Endothelial cell of umbilical vein (primary cell): ENCODE measurements around the gene STOM. TPM values are rescaled to one million over a fixed set of nuclear protein-coding genes. Genes with fewer than 3 reads are reported as not detected.
"Not testable (repeated sequence)": the region's sequence is repeated elsewhere in the genome, so short reads cannot be mapped to it uniquely, and the experiment has no call there.

Experiments used
- BruUV-seq: library from RNA; stranded (reverse); fragments of 400-500 nt; replicated peaks from 2 replicates; lab custom pipeline; 2021; lab: Mats Ljungman, UMichigan
- CTCF ChIA-PET: fragments of 300-600, 350-600 bp; sonication (Branson Sonifier 250); formaldehyde crosslinking; loops from one replicate; lab custom pipeline; 2021; ENCODE audit warnings: antibody characterized with exemption, inconsistent platforms; lab: Charles Lee
- POLR2A ChIA-PET: fragments of 300-600, 350-600 bp; sonication (Branson Sonifier 250); formaldehyde crosslinking; loops from one replicate; lab custom pipeline; 2021; ENCODE audit warnings: antibody characterized with exemption, inconsistent platforms; lab: Charles Lee
- DNase-seq: peaks from one replicate; pipeline ENCODE4 v3.0.0-alpha.2; 2011; ENCODE audit warnings: low read depth, low spot score
- FAIRE-seq: peaks from 2 replicates; lab custom pipeline; 2011; peaks lifted over from hg19 to GRCh38; lab: Jason Lieb, UNC
- H2AFZ ChIP-seq: 2 replicates; pipeline ENCODE4 v1.6.0; 2012; ENCODE audit warnings: low read depth, low read length, control low read depth, inconsistent platforms
- H3K27ac ChIP-seq: 2 replicates; pipeline ENCODE4 v1.5.1; 2011; ENCODE audit warnings: low read depth, mild to moderate bottlenecking, control low read depth, low read length, moderate library complexity; ENCODE audit not compliant: insufficient read depth
- H3K27me3 ChIP-seq, 2 experiments: 2 replicates each; pipeline versions ENCODE4 v1.6.0 to v1.6.1; 2011; ENCODE audit warnings: low read length in 2 of 2, mixed read lengths in 1 of 2; ENCODE audit not compliant: control insufficient read depth in 2 of 2, insufficient read depth in 2 of 2
- H3K36me3 ChIP-seq, 2 experiments: 2 replicates in 1 of 2; 3 replicates in 1 of 2; pipeline ENCODE4 v1.5.1; 2011; ENCODE audit warnings: low read length in 2 of 2, mild to moderate bottlenecking in 1 of 2, moderate library complexity in 1 of 2; ENCODE audit not compliant: control insufficient read depth in 2 of 2, insufficient read depth in 2 of 2; ENCODE audit errors: extremely low read depth in 1 of 2
- H3K4me1 ChIP-seq: 3 replicates; pipeline ENCODE4 v1.5.1; 2011; ENCODE audit warnings: mild to moderate bottlenecking, low read length; ENCODE audit not compliant: control insufficient read depth, insufficient read depth; ENCODE audit errors: extremely low read depth
- H3K4me2 ChIP-seq: 2 replicates; pipeline ENCODE4 v1.6.1; 2011; ENCODE audit warnings: low read length, control low read depth, mixed read lengths; ENCODE audit not compliant: insufficient read depth
- H3K4me3 ChIP-seq, 3 experiments: fragments of 200-600 bp in 1 of 3; sonication (generic), shearing (Covaris generic) in 1 of 3; replicated peaks in 1 of 3; 2 replicates each; pipeline ENCODE4 v1.5.1; 2011 to 2016; ENCODE audit warnings: control low read depth in 3 of 3, low read length in 3 of 3, mild to moderate bottlenecking in 2 of 3, inconsistent platforms in 1 of 3, low read depth in 1 of 3, moderate library complexity in 1 of 3; ENCODE audit not compliant: insufficient read depth in 1 of 3
- H3K79me2 ChIP-seq: 2 replicates; pipeline ENCODE4 v1.6.0; 2012; ENCODE audit warnings: low read length, inconsistent platforms; ENCODE audit not compliant: control insufficient read depth, insufficient read depth
- H3K9ac ChIP-seq: replicated peaks from 2 replicates; pipeline ENCODE3; 2011; ENCODE audit warnings: low read length, control low read depth; ENCODE audit not compliant: insufficient read depth; ENCODE audit errors: extremely low read depth
- H3K9me1 ChIP-seq: replicated peaks from 3 replicates; pipeline ENCODE4 v1.6.0; 2011; ENCODE audit warnings: mild to moderate bottlenecking, low read length; ENCODE audit not compliant: control insufficient read depth, insufficient read depth; ENCODE audit errors: extremely low read depth
- H3K9me3 ChIP-seq: replicated peaks from 2 replicates; pipeline ENCODE4 v1.5.1; 2012; ENCODE audit warnings: low read length, inconsistent platforms; ENCODE audit not compliant: control insufficient read depth, insufficient read depth
- H4K20me1 ChIP-seq: replicated peaks from 2 replicates; pipeline ENCODE3; 2011; ENCODE audit warnings: mild to moderate bottlenecking, low read length; ENCODE audit not compliant: control insufficient read depth, insufficient read depth; ENCODE audit errors: extremely low read depth
- EZH2 ChIP-seq: IDR thresholded peaks from 2 replicates; pipeline ENCODE4 v1.6.1; 2012; ENCODE audit warnings: borderline replicate concordance, low read depth, mild to moderate bottlenecking, moderate library complexity, low read length, inconsistent platforms; ENCODE audit not compliant: severe bottlenecking
- FOS ChIP-seq: IDR thresholded peaks from 2 replicates; pipeline ENCODE4 v1.6.1; 2011; ENCODE audit warnings: mild to moderate bottlenecking, low read length, moderate library complexity, borderline replicate concordance; ENCODE audit not compliant: insufficient read depth
- GATA2 ChIP-seq: IDR thresholded peaks from 2 replicates; pipeline ENCODE4 v1.7.0; 2011; ENCODE audit warnings: low read depth, mild to moderate bottlenecking, moderate library complexity, mixed read lengths, low read length; ENCODE audit not compliant: insufficient read length, insufficient read depth
- JUN ChIP-seq: IDR thresholded peaks from 2 replicates; pipeline ENCODE4 v1.6.1; 2011; ENCODE audit warnings: borderline replicate concordance, low read depth; ENCODE audit not compliant: insufficient read length, insufficient read depth
- MYC ChIP-seq: IDR thresholded peaks from one replicate; pipeline ENCODE4 v1.6.1; 2011; ENCODE audit warnings: mild to moderate bottlenecking, low read depth, low read length
- POLR2A ChIP-seq: IDR thresholded peaks from 2 replicates; pipeline ENCODE4 v1.6.1; 2012; ENCODE audit warnings: low read depth, mild to moderate bottlenecking, control low read depth, low read length
- POLR2AphosphoS5 ChIP-seq: IDR thresholded peaks from 2 replicates; pipeline ENCODE4 v1.6.1; 2012; ENCODE audit warnings: low read depth, mild to moderate bottlenecking, control low read depth, low read length, moderate library complexity; ENCODE audit not compliant: insufficient read depth
- dilution Hi-C: fragments of 300-500 bp; cut with MboI; formaldehyde crosslinking; loops from one replicate; pipeline ENCODE4 v1.15.0; 2019; ENCODE audit warnings: low sequenced_read_pairs; ENCODE audit not compliant: extremely low pct_ligation_motif_present
- intact Hi-C: fragments of 100-400 bp; cut with micrococcal nuclease; formaldehyde crosslinking; loops from one replicate; pipeline ENCODE4 v1.10.0; 2022
- polyA plus RNA-seq, 4 experiments: library from polyadenylated mRNA; depleted of rRNA in 3 of 4; stranded (reverse) in 3 of 4; unstranded in 1 of 4; fragments of >200 nt; gene quantifications; 2 replicates each; pipeline versions ENCODE4 v1.2.1 to v1.2.3, GENCODE V29; 2011 to 2012; ENCODE audit warnings: missing spikeins in 1 of 4
- total RNA-seq: library from RNA; stranded (reverse); gene quantifications from 2 replicates; pipeline ENCODE4 v1.2.3, GENCODE V29; 2021
- TF ChIP-seq, protein P1 (sequence below), 2 donors: IDR thresholded peaks; 1 replicate in 1 of 2; 2 replicates in 1 of 2; pipeline ENCODE4 v1.5.1; 2011; ENCODE audit warnings: low read length in 2 of 2, mild to moderate bottlenecking in 2 of 2, moderate library complexity in 2 of 2, control low read depth in 1 of 2, inconsistent platforms in 1 of 2, low read depth in 1 of 2; ENCODE audit not compliant: insufficient read depth in 1 of 2; ENCODE audit errors: extremely low read depth in 1 of 2
- TF ChIP-seq, protein P2 (sequence below): IDR thresholded peaks from 2 replicates; pipeline ENCODE4 v1.6.1; 2011; ENCODE audit not compliant: insufficient read depth, insufficient read length

STOM gene
- total and polyA plus RNA-seq, 2 donors (not counting 3 experiments of a cell fraction or from before 2014, with no cell fraction given) = 153 to 170 TPM

- H3K27ac ChIP-seq = no peak overlapping the region
- H3K4me2 ChIP-seq = no peak overlapping the region
- no peaks in the 10 kb centered on the region for H3K27me3 ChIP-seq
- intact Hi-C loops = no loop called here
- no peak for DNase-seq
- no peak for FAIRE-seq
- H3K9me3 ChIP-seq = no peaks in the 10 kb centered on the region
- POLR2A ChIA-PET = no interaction called here
- no peaks in the 10 kb centered on the region for H3K79me2 ChIP-seq
- H3K4me3 ChIP-seq = no peak overlapping the region
- dilution Hi-C loops = no loop called here
- H2AFZ ChIP-seq = no peak overlapping the region
- H3K36me3 ChIP-seq = no peaks in the 10 kb centered on the region
- CTCF ChIA-PET = interaction anchor here (1.0 to 1.7 kb wide), 2 partner anchors 15 to 79 kb away, joined by 3 to 6 read pairs; no protein-coding TSS in a partner anchor
- no peak overlapping the region for H3K9ac ChIP-seq
- no peaks in the 10 kb centered on the region for H4K20me1 ChIP-seq
- H3K9me1 ChIP-seq = no peaks in the 10 kb centered on the region
- BruUV-seq = no TSS peak
- TF ChIP-seq MYC (no peak), FOS (no peak)
- peaks cover 19% of the 10 kb centered on the region for H3K4me1 ChIP-seq
Measured at GRCh38 chr9:121292801-121293241, 77.2 kb downstream of the STOM start.

- no peaks in the 10 kb centered on the region for H3K27me3 ChIP-seq
- POLR2A ChIA-PET = interaction anchor here (1.2 kb wide), 1 partner anchor 11 kb away, joined by 4 read pairs; no protein-coding TSS in a partner anchor
- no peaks in the 10 kb centered on the region for H3K9me1 ChIP-seq
- no peak overlapping the region for H3K4me3 ChIP-seq
- H3K9ac ChIP-seq = no peak overlapping the region
- H3K4me1 ChIP-seq = peaks cover 26% of the 10 kb centered on the region
- no peak for DNase-seq
- H2AFZ ChIP-seq = no peak overlapping the region
- no peaks in the 10 kb centered on the region for H4K20me1 ChIP-seq
- no peaks in the 10 kb centered on the region for H3K9me3 ChIP-seq
- no peaks in the 10 kb centered on the region for H3K79me2 ChIP-seq
- CTCF ChIA-PET = interaction anchor here (1.0 kb wide), 1 partner anchor 14 kb away, joined by 3 read pairs; no protein-coding TSS in a partner anchor
- BruUV-seq = no TSS peak
- TF ChIP-seq, protein P1, sequence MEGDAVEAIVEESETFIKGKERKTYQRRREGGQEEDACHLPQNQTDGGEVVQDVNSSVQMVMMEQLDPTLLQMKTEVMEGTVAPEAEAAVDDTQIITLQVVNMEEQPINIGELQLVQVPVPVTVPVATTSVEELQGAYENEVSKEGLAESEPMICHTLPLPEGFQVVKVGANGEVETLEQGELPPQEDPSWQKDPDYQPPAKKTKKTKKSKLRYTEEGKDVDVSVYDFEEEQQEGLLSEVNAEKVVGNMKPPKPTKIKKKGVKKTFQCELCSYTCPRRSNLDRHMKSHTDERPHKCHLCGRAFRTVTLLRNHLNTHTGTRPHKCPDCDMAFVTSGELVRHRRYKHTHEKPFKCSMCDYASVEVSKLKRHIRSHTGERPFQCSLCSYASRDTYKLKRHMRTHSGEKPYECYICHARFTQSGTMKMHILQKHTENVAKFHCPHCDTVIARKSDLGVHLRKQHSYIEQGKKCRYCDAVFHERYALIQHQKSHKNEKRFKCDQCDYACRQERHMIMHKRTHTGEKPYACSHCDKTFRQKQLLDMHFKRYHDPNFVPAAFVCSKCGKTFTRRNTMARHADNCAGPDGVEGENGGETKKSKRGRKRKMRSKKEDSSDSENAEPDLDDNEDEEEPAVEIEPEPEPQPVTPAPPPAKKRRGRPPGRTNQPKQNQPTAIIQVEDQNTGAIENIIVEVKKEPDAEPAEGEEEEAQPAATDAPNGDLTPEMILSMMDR (IDR thresholded peaks at IDR 0.05; ENCODE audit: extremely low read depth in 1 of 2, insufficient read depth in 1 of 2, low read depth in 1 of 2, low read length in 2 of 2) = no peak
- no peak for TF ChIP-seq FOS
- TF ChIP-seq POLR2AphosphoS5 = no peak
- TF ChIP-seq POLR2A = no peak
- no peak for TF ChIP-seq MYC
- TF ChIP-seq EZH2 = no peak
- TF ChIP-seq, protein P2, sequence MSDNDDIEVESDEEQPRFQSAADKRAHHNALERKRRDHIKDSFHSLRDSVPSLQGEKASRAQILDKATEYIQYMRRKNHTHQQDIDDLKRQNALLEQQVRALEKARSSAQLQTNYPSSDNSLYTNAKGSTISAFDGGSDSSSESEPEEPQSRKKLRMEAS = no peak
- no peak for TF ChIP-seq GATA2
- TF ChIP-seq JUN = no peak
- no peak overlapping the region for H3K27ac ChIP-seq
- no peak for FAIRE-seq
- dilution Hi-C loops = no loop called here
- no peak overlapping the region for H3K4me2 ChIP-seq
- intact Hi-C loops = no loop called here
- no peaks in the 10 kb centered on the region for H3K36me3 ChIP-seq
Measured at GRCh38 chr9:121292051-121292450, 78.0 kb downstream of the STOM start.

GRCh38 chr9:121291536-121291935 lies 78.5 kb downstream of the STOM start:
- H3K79me2 ChIP-seq, FAIRE-seq, BruUV-seq, H2AFZ ChIP-seq, H3K9ac ChIP-seq, H3K9me1 ChIP-seq, H3K9me3 ChIP-seq, intact Hi-C loops, H3K27me3 ChIP-seq, H4K20me1 ChIP-seq, dilution Hi-C loops, H3K27ac ChIP-seq, H3K4me2 ChIP-seq, H3K4me3 ChIP-seq, DNase-seq, H3K36me3 ChIP-seq: not testable (repeated sequence)
- POLR2A ChIA-PET = interaction anchor here (1.2 kb wide), 1 partner anchor 11 kb away, joined by 4 read pairs; no protein-coding TSS in a partner anchor
- CTCF ChIA-PET = interaction anchor here (0.7 kb wide), 1 partner anchor 12 kb away, joined by 3 read pairs; no protein-coding TSS in a partner anchor
- peaks cover 31% of the 10 kb centered on the region for H3K4me1 ChIP-seq
